Kidney tubule cell (primary cell): ENCODE data around the gene CNTNAP2.
"Not testable (repeated sequence)": the region's sequence is repeated elsewhere in the genome, so short reads cannot be mapped to it uniquely, and the experiment has no call there.

Experiments
- DNase-seq: peaks from one replicate; pipeline ENCODE4 v3.0.0-alpha.2; 2018; ENCODE audit warnings: low spot score

Gene CNTNAP2

DNA sequence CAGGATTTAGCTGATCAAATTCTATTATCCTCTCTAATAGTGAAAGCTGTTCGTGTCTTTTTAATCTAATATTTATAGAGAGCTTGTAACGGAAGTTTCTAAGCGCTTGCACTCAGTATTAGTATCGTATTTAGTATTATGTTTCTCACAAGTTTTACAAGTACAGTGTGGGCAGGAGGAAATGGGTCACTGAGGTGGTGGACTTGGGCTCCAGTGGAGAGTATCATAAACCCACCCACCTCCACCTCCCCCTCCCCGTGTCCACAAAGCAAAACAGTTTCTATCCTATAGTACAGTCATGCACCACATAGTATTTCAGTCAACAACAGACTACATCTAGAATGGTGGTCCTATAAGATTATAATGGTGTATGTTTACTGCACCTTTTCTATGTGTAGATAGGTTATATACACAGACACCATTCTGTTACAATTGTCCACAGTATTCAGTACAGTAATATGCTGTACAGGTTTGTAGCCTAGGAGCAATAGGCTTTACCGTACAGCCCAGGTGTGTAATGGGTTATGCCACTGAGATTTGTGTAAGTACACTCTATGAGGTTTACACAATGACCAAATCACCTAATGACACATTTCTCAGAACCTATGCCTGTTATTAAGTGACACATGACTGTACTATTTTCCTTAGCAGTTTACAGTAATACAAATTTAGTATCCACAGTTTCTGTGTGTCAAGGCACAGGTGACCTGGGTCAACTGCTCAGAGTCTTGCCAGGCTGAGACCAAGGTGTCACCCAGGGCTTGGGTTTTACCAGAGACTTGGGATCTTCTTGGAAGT, 1452.7 kb downstream of the CNTNAP2 start:
- peak; percentile 74 for DNase-seq

DNA sequence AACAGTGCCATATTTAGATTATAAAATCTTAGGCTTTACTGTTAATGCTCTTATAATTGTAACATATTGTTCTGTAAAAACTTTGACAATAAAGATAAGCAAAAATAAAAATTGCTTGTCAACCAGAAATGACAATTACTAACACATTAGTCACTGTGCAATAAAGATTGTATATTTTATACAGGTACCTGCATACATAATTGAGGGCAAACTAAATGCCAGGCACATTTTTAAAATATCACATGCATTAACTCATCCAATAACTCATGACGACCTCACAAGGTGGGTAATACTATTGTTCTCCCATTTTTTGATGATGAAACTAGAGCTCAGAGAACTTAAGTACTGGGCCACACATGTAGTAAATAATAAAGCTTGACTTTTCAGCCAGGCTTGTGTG, 1453.8 kb downstream of the CNTNAP2 start:
- peak; percentile 82 for DNase-seq

DNA sequence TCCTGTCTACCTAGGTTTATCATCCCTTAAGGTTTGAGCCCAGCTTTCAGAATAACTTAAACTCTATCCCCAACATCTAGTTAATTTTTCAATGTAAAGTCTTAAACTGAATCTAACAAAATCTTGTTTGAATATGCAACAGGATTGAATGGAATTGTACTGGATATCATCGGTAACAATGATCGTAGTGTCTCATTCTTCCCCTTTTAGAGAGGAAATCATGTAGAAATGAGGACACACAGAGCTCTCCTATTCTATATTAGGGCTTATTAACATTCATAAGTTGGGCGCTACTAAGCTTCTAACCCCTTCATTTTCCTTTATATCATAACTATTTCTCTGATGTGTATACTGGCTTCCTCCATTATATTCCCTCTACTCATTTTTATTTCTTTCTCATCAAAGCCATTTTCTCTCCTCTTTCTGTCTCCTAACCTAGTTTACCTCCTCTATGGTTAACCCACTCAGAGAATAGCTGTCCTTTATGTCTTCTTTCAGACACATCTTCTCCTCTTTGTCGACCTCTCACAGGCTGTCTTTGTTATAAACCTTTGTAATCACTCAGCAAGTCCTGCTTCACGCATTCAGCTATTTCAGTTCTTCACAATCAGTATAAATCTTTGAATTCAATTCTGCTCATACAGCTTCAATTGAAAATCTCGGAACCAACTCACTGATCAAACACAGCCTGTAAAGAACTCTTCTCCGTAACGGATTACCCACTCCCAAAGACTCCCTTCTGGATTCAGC, 1455.0 kb downstream of the CNTNAP2 start:
- no peak for DNase-seq

DNA sequence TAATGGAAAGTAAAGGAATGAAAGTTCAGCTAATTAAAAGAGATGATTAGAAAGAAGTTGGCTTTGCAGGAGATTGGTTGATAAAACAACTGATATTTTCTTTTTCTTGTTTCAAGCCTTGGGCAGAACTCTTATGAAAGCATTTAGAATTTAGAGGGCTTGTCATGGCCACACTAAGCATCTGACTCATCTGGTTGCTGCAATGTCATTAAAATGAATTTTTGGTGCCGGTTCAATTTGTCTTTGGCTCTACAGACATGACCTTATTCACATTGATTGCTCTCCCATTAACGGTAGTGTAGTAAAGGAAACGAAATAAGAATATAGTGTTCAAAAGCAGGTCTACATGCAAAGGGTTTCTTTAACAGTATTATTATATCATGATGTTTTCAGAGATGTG, 1461.6 kb downstream of the CNTNAP2 start:
- no peak for DNase-seq

DNA sequence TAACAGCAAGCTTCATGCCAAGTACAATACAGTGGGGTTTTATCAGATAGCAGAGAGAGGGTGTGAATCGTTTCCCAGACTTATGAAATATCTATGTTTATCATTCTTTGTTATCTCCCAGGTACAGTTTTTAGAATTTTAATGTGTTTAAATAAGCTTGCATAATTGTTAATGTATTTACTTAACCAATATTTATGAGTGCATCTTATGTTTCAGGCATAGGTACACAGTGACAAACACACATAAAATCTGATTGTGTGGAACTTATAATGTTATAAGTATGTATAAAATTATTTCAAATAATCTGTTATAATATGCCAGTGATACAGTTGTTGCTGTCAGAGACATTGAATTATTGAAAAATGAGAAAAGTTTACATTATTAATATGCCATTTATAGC, 1462.5 kb downstream of the CNTNAP2 start:
- no peak for DNase-seq

DNA sequence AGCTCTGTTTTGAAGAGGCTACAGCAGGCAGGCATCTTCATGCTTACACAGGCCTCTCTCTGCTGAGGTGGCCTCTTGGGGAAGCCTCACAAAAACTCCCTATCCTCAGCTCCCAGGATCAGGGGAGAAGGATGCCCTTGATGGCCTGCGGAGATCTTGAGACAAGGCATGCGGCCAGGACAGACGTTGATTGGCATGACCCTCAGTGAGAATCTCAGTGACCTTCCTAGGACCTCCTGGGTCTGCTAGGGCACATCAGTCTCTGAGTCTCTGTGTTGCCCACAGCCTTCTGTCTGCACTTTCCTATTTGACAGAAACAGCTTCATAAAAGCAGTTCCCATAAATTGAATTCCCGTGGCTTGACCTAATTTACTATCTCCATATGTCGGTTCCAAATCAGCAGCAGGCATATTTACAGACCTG, 1468.2 kb downstream of the CNTNAP2 start:
- no peak for DNase-seq

DNA sequence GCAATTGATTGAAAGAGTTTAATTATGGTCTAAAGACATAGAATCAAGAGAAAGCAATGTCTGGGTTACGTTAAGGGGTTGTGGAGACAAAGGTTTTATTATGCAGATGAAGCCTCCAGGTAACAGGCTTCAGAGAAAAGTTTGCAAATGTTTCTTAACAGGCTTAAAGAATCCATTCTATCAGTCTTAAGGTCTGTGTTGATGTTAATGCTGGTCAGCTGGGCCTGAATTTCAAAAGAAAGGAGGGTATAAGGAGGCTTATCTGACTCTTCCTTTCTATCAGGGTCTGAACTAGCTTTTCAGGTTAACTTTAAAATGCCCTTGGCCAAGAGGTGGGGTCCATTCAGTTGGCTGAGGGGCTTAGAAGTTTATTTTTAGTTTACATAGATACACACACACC, 1469.5 kb downstream of the CNTNAP2 start:
- no peak for DNase-seq

DNA sequence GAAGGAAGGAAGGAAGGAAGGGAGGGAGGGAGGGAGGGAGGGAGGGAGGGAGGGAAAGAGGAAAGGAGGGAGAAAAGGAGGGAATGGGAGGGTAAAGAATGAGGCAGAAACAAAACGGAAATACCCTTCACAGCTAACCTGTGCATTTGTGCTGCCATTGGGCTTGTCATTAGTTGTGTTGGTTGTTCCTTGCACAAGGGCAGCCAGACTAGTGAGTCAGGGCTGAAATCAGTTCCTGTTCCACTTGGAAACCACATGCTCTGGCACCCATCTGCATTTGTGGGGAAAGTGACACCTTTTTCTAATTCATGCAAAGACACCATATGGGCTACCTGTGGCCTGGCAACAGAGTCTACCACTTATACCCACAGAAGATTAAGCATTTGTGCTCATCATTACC, 1469.9 kb downstream of the CNTNAP2 start:
- DNase-seq: peak; percentile 47

DNA sequence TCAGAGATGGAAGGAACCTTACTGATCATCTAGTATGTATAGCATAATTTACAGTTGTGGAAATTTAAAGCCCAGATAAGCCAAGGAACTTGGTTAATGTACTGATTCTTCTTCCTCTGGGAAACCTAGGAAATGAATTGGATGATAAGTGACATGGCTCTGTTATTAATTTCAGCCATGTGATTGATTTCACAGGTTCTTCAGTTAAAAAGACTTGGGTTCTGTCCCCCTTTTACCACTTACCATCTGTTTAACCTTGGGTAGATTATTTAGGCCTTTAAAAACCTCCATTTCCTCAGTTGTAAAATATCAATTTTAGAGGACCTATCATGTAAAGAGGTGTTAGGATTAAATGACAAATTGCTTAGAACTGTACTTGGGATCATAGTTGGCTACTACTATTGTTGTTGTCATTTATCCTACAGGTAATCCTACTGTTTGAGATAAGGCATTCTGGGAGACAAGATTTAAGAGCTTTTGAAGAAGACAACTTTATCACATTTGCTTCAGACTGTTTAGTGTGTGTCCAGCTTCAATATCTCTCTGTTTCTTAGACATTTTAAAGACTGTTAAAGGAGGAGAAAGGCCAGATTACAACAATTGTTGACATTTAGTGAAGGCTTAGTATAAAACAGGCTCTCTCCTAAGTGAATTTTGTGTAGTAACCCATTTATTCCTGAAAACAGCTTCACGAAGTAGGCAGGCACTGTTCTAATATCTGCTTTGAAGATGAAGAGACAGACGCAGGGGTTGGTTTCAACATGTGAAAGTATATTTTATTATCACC, 1476.9 kb downstream of the CNTNAP2 start:
- no peak for DNase-seq

DNA sequence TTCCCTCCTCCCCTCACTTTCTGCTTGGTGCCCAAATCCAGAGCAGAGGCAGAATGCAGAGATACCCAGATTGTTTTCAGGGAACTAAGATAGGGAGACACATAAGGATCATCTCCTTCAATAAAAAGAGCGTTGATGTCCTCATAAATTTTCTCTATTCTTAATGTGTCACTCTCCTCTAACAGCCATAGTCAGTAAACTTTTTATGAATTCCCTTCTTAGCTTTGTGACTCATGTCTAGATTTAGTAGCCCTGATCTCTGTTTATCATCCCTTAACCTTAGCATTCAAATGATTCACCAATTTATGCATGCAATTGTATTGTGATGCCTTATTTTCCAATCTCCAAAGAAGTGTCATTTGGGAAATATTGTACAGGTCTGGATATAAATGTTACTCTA, 1478.4 kb downstream of the CNTNAP2 start:
- no peak for DNase-seq

DNA sequence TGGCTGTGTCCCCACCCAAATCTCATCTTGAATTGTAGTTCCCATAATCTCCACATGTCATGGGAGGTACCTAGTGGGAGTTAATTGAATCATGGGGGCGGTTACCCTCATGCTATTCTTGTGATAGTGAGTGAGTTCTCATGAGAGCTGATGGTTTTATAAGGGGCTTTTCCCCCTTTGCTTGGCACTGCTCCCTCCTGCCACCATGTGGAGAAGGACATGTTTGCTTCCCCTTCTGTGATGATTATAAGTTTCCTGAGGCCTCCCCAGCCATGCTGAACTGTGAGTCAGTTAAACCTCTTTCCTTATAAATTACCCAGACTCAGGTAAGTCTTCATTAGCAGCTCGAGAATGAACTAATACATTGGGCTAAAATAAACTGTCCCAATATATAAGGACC, 1482.1 kb downstream of the CNTNAP2 start:
- DNase-seq: not testable (repeated sequence)

DNA sequence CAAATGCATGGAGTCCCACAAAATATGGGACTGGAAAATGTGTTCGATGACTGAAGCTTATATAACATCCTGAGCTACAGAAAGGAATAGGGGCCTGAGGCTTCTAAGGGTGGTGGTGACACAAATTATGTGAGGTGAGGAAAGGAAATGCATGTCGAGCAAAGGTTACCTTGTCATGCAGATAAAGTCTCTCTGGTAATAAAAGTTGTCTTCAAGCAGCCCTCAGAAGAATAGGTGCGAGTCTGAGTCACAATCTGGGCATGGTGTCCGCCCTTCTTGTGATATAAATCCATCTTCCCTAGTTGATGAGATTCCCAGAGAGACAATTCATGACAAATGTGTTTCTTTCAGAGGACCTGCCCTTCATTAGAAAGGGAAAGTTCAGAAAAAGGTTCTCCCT, 1488.7 kb downstream of the CNTNAP2 start:
- DNase-seq: no peak

DNA sequence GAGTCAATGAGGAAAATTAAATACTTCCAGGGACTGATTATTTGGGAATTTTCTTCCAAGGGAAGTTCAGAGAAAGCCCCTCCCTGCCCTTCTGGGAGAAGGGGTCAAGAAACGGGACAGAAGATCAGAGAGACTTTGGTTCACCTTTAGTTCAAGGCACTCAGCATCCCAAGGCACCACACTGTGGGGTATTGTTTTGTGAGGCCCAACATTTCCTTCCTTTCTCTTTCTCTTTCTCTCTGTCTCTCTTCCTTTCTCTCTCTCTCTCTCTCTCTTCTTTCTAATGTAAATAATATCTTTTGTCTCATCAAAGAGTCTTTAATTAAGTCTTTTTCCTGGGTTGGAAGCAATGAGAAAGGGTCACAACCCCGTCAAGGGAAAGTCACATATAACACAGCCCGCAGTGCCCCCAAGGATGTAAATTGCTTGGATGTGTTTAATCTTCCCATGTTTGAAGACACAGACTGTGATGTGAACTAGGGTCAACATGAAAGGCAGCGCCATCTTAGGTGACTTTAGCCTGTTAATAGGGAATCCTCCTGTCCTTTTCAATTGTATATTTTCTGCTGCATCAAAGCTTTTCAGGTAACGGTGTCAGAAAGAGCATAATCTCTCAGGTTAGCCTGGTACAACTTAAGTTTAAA, 1490.7 kb downstream of the CNTNAP2 start:
- DNase-seq: no peak

DNA sequence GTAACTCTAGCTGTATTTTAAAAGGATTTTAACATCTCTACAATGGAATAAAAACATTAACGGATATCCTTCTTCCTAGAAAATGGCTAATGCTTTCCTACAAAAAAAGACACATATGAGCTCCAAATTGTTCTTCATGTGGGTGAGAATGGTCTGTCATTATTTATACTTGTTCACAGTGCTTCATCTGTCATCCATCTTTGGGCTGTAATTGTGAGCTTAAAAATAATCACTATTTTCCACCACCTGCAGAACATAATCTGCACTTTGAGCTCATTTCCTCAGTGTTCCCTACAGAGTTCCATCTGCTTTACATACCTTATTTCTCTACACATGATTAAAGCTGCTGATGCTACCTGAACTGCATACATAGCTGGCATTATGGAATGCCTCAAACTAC, 1494.8 kb downstream of the CNTNAP2 start:
- DNase-seq: no peak

DNA sequence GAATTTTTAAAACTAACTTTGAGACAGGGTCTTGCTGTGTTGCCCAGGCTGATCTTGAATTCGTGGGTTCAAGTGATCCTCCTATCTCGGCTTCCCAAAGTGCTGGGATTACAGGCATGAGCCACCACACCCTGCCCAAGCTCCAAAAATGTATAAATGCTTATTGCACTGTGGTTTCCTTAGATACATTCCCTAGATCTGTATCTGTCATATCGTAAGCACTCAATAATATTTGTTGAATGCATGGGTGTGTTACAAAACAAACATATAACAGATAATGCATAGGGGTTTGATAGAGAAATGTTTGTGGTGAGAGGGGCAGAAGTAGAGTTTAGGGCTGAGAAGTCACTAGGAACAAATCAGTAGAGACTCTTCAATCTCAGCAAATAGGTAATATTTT, 1518.7 kb downstream of the CNTNAP2 start:
- no peak for DNase-seq

DNA sequence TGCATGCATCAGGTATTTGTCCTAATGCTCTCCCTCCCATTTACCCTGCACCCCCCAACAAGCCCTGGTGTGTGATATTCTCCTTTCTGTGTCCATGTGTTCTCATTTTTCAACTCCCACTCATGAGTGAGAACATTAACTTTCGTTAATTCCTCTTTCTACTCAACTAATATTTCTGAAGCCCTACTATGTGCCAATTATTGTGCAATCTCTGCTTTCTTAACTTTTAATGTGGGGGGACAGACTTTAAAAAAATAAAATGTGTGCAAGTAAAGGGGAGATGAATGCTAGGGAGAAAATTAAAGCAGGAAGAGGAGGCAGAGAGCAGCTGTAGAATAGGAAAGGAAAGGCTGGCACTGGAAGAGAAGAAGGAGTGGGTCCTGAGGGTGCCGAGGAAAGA, 1520.0 kb downstream of the CNTNAP2 start:
- DNase-seq: no peak

DNA sequence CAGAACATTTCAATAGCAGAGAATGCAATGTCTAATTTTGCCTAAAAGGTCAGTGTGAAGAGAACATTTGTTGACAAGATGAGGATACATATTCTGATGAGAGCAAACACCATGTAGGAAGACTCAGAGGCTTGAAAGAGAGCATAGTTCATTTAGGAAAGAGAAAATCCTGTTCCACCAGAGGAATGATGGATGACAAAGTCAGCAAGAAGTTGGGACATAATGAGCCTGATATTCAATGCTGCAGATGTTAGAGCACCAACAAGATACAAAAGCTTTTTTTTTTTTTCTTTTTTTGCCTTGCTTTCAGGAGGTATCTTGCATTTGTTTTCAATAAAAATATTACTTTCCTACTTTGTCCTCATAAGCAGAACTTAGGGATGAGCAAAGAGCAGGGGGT, 1522.0 kb downstream of the CNTNAP2 start:
- DNase-seq: no peak

DNA sequence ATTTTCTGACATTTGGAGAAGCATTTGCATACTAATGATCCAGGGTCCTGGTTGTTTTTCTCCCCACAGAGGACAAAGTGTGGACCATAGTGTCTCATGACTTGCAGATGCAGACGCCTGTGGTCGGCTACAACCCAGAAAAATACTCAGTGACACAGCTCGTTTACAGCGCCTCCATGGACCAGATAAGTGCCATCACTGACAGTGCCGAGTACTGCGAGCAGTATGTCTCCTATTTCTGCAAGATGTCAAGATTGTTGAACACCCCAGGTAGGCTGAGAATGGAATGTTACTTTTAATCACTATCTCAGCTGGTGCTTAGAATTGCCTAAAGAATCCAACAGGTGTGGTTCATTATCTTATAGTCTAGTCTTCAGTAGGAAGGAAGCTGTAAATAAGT, 1522.4 kb downstream of the CNTNAP2 start:
- no peak for DNase-seq

DNA sequence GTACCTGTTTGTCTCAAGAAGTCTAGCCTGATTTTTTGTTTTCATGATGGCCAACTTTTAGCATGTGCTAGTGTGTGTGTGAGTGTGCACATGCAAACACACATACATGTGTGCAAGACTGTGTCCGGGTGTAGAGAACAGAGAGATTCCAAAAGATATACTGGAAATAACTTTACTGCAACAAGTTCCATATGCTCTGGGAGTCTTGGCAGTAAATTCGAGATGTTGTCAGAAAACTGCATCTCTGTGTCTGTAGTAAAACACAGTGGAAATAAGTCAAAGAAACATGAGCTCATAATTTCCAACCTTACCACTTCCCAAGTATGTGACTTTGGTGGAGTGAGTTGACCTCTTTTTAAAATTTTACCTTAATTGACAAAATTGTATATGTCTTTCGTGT, 1523.2 kb downstream of the CNTNAP2 start:
- DNase-seq: no peak

DNA sequence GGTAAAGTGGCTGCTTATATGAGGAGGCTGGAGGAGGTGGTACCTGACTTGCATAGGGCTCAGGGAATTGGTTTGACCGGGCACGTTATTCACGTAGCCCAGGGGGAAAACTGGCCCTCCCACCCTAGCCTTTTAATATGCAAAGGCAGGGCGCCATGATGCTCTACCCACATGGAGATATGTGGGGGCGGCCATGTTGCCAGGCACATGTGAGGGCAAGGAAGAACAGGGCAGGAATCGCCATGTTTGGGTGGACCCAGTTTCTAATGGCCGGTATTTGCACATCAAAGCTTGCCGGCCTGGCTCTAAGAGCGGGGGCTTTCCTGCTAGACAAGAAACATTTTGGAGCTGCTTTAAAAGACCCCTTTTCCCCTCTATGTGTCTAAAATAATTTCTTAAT, 1524.2 kb downstream of the CNTNAP2 start:
- no peak for DNase-seq

DNA sequence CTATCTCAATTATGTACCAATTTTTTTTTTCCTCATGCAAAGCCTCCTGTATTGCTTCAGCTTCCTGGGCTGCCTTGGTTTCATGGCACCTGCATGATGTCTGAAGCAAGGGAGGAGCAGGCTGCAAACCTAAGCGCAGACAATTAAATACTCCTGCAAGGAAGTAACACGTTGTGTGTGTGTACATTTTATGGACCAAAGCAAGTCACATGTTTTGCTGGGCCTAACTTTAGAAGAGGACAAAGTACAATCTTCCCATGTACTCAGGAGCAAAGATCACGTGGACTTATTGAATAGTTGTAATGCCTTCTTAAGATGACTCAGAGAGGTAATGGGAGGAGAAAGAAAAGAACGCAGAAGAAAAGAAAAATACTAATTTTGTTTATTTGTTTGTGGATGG, 1530.0 kb downstream of the CNTNAP2 start:
- no peak for DNase-seq

DNA sequence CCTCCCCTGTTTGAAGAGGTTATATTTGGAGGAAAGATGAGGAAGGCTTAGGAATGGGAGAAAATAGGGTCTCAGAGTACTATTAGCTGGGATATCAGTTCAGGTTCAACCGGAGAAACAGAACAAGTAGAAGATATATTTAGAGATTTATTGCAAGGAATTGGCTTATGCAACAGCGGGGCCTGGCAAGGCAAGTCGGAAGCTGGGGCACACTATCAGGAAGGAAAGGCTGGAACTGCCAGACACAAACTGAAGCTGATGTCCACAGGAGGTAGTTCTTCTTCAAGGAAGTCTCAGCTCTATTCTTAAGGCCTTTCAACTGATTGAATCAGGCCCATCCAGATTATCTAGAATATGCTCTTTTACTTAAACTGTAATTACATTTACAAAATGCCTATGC, 1534.4 kb downstream of the CNTNAP2 start:
- no peak for DNase-seq
